PC-3 (cell line): Measurements from ENCODE around the gene TBX2. TPM values are rescaled to one million over a fixed set of nuclear protein-coding genes. Genes with fewer than 3 reads are reported as not detected.
A peak's percentile ranks its signal among the peaks of the same experiment; 100 is the strongest.
"Not testable (repeated sequence)": the region's sequence is repeated elsewhere in the genome, so short reads cannot be mapped to it uniquely, and the experiment has no call there.

Source experiments
- ATAC-seq: fragments of 200-7000 bp; cut with Tn5 transposase; 2 replicates; pipeline ENCODE4 v1.9.1; 2020; ENCODE audit warnings: mild to moderate bottlenecking, moderate library complexity
- BruUV-seq: library from RNA; stranded (reverse); fragments of 400-500 nt; replicated peaks from 2 replicates; lab custom pipeline; 2021; lab: Mats Ljungman, UMichigan
- CTCF ChIA-PET: fragments of 300-600 bp; sonication (Branson Sonifier 250); formaldehyde crosslinking; loops from one replicate; lab custom pipeline; 2022; ENCODE audit warnings: antibody characterized with exemption; lab: Charles Lee
- POLR2A ChIA-PET: fragments of 300-600 bp; sonication (Branson Sonifier 250); formaldehyde crosslinking; loops from one replicate; lab custom pipeline; 2022; ENCODE audit warnings: antibody characterized with exemption; ENCODE audit not compliant: unreplicated experiment; lab: Charles Lee
- DNase-seq: peaks from one replicate; pipeline ENCODE4 v3.0.0-alpha.2; 2015
- H2AFZ ChIP-seq: fragments of 300-600 bp; sonication (generic); 2 replicates; pipeline ENCODE4 v1.6.0; 2016; ENCODE audit warnings: antibody characterized with exemption, low read length
- H3F3A ChIP-seq: fragments of 300-600 bp; sonication (generic); one replicate; pipeline ENCODE4 v1.6.0; 2017; ENCODE audit warnings: antibody characterized with exemption, low read length, control low read depth, mild to moderate bottlenecking; ENCODE audit not compliant: unreplicated experiment
- H3K27ac ChIP-seq: fragments of 300-600 bp; sonication (generic); 2 replicates; pipeline ENCODE4 v1.5.1; 2016; ENCODE audit warnings: mild to moderate bottlenecking, low read length
- H3K27me3 ChIP-seq: fragments of 300-600 bp; sonication (generic); 2 replicates; pipeline ENCODE4 v1.6.1; 2016; ENCODE audit warnings: low read length, mixed read lengths
- H3K36me3 ChIP-seq: fragments of 300-600 bp; sonication (generic); 2 replicates; pipeline ENCODE4 v1.6.1; 2016; ENCODE audit warnings: low read depth, mixed run types, low read length, mixed read lengths
- H3K4me1 ChIP-seq: fragments of 300-600 bp; sonication (generic); 2 replicates; pipeline ENCODE4 v1.5.1; 2016; ENCODE audit warnings: low read length; ENCODE audit not compliant: insufficient read depth
- H3K4me2 ChIP-seq: fragments of 300-600 bp; sonication (generic); 2 replicates; pipeline ENCODE4 v1.6.0; 2016; ENCODE audit warnings: low read length
- H3K4me3 ChIP-seq: fragments of 300-600 bp; sonication (generic); 2 replicates; pipeline ENCODE4 v1.5.1; 2016; ENCODE audit warnings: mild to moderate bottlenecking, low read length, mixed read lengths
- H3K79me2 ChIP-seq: fragments of 300-600 bp; sonication (generic); 2 replicates; pipeline ENCODE4 v1.6.1; 2017; ENCODE audit warnings: low read length, mixed read lengths
- H3K9ac ChIP-seq: fragments of 300-600 bp; sonication (generic); 2 replicates; pipeline ENCODE4 v1.6.0; 2016; ENCODE audit warnings: mild to moderate bottlenecking, low read length
- H3K9me2 ChIP-seq: fragments of 300-600 bp; sonication (generic); replicated peaks from 2 replicates; pipeline ENCODE4 v1.6.1; 2016; ENCODE audit warnings: mixed run types, low read length, mixed read lengths
- H3K9me3 ChIP-seq: fragments of 300-600 bp; sonication (generic); 2 replicates; pipeline ENCODE4 v1.6.1; 2016; ENCODE audit warnings: low read length, mixed read lengths
- H4K20me1 ChIP-seq: fragments of 300-600 bp; sonication (generic); 2 replicates; pipeline ENCODE4 v1.6.1; 2016; ENCODE audit warnings: low read length, mixed read lengths
- CTCF ChIP-seq: fragments of 300-600 bp; sonication (generic); conservative IDR thresholded peaks from 2 replicates; pipeline ENCODE4 v1.5.1; 2017; ENCODE audit warnings: antibody characterized with exemption, low read depth, mild to moderate bottlenecking, low read length
- EZH2phosphoT487 ChIP-seq: fragments of 300-600 bp; sonication (generic); IDR thresholded peaks from 2 replicates; pipeline ENCODE4 v1.6.1; 2018; ENCODE audit warnings: mild to moderate bottlenecking, antibody characterized with exemption, low read length, borderline replicate concordance
- intact Hi-C: fragments of 100-400 bp; cut with micrococcal nuclease; formaldehyde crosslinking; loops from 2 replicates; pipeline ENCODE4 v1.9.0; 2023
- total RNA-seq: library from RNA; depleted of rRNA; stranded (reverse); fragments of >200 nt; gene quantifications from 2 replicates; pipeline ENCODE4 v1.2.3, GENCODE V29; 2014

Gene TBX2
- total RNA-seq, 1 experiment from 2014 or later: 7.1 TPM

GRCh38 chr17:61354895-61355874 is 44.5 kb upstream of the TBX2 start:
- Histone ChIP-seq H3K27ac (peak overlapping the region; percentile 93), H3K4me1 (peaks cover 18% of the 10 kb centered on the region), H3K9me3 (no peaks in the 10 kb centered on the region), H3F3A (no peaks in the 10 kb centered on the region), H3K9ac (no peak overlapping the region), H2AFZ (no peak overlapping the region), H3K27me3 (no peaks in the 10 kb centered on the region), H3K4me3 (no peak overlapping the region), H3K79me2 (no peaks in the 10 kb centered on the region), H3K9me2 (no peaks in the 10 kb centered on the region), H3K4me2 (no peak overlapping the region), H3K36me3 (no peaks in the 10 kb centered on the region), H4K20me1 (no peaks in the 10 kb centered on the region)
- TF ChIP-seq EZH2phosphoT487 (no peak), CTCF (no peak)
- intact Hi-C loops: loop anchor here (5.0 kb wide), 1 partner anchor 42 kb away; the partner anchor contains the start of gene TBX2
- ChIA-PET CTCF (no interaction called here), POLR2A (no interaction called here)
- DNase-seq: no peak
- ATAC-seq: no peak
- no TSS peak for BruUV-seq

GRCh38 chr17:61357061-61357460 is 42.6 kb upstream of the TBX2 start:
- H3K27me3 ChIP-seq, H3K9ac ChIP-seq, H3K9me3 ChIP-seq, H3K4me3 ChIP-seq, DNase-seq, ATAC-seq, BruUV-seq, H3K36me3 ChIP-seq, H4K20me1 ChIP-seq, H3K9me2 ChIP-seq, H3K79me2 ChIP-seq, H3F3A ChIP-seq: not testable (repeated sequence)
- intact Hi-C loops: loop anchor here (5.0 kb wide), 1 partner anchor 40 kb away; the partner anchor contains the start of gene TBX2
- Histone ChIP-seq H3K4me2 (peak overlapping the region; percentile 68; the same call in 1 of the 2 replicates), H3K27ac (peak overlapping the region; percentile 93), H2AFZ (peak overlapping the region; percentile 79; the same call in 1 of the 2 replicates), H3K4me1 (peaks cover 32% of the 10 kb centered on the region)
- ChIA-PET POLR2A (interaction anchor here (0.6 kb wide), 1 partner anchor 119 kb away, joined by 4 read pairs; no protein-coding TSS in a partner anchor), CTCF (interaction anchor here (0.7 to 1.0 kb wide), 2 partner anchors 37 to 251 kb away, joined by 3 to 5 read pairs; no protein-coding TSS in a partner anchor)

DNA sequence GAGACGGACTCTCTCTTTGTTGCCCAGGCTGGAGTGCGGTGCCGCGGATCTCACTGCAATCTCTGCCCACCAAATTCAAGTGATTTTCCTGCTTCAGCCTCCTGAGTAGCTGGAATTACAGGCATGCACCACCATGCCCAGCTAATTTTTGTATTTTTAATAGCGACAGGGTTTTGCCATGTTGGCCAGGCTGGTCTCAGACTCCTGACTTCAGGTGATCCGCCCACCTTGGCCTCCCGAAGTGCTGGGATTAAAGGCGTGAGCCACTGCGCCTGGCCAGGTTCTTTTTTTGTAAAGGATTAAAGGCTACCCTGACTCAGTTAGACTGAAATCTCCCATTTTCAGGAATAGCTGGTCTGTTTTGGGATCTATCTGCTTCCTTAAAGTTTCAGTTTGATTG is 40.1 kb upstream of the TBX2 start:
- not testable (repeated sequence) for H3K9me3 ChIP-seq, H3K4me2 ChIP-seq, ATAC-seq, H3K9ac ChIP-seq, H3K27ac ChIP-seq, H3K4me3 ChIP-seq, H2AFZ ChIP-seq, BruUV-seq, H3F3A ChIP-seq, H3K27me3 ChIP-seq, H3K36me3 ChIP-seq, DNase-seq, H3K9me2 ChIP-seq, H4K20me1 ChIP-seq, H3K79me2 ChIP-seq
- H3K4me1 ChIP-seq: peaks cover 39% of the 10 kb centered on the region
- intact Hi-C loops: loop anchor here (5.0 kb wide), 1 partner anchor 38 kb away; the partner anchor contains the start of gene TBX2
- CTCF ChIA-PET: interaction anchor here (0.6 to 0.7 kb wide), 5 partner anchors 42 to 590 kb away, joined by 3 to 4 read pairs (median 3); no protein-coding TSS in a partner anchor
- POLR2A ChIA-PET: interaction anchor here (0.6 kb wide), 3 partner anchors 21 to 333 kb away, joined by 4 to 6 read pairs (median 5); no protein-coding TSS in a partner anchor
